Limb (tissue), 2 donors: Measurements from ENCODE around the gene IFNA14.
"Not testable (repeated sequence)": the region's sequence is repeated elsewhere in the genome, so short reads cannot be mapped to it uniquely, and the experiment has no call there.

Experiments
- DNase-seq, 2 donors: peaks; one replicate each; pipeline ENCODE4 v3.0.0-alpha.2; 2016; ENCODE audit errors: extremely low spot score in 2 of 2

The IFNA14 gene

DNA sequence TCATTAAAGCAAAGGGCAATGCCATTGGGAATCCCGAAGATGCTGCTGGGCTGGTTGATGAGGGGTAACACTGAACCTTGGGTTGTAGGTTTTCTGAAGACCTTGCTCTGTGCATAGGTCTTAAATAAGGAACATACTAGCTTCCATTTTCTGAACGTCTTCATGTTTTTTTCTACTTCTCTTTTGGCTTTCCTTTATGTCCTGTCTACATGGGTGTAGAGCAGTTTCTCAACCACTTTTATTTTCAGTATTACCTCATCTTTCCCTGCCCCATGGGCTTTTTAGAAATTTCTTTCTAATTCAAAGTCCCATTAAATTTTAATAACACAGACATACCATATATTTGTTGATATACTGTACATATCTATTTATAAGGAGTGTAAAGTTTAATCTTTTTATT lies at the start of gene IFNA14:
TSS of gene IFNA14 (minus strand) at position 95 of the 400 bp plus-strand sequence. CDS start at position 25, 70 bp downstream.
- no peak for DNase-seq

DNA sequence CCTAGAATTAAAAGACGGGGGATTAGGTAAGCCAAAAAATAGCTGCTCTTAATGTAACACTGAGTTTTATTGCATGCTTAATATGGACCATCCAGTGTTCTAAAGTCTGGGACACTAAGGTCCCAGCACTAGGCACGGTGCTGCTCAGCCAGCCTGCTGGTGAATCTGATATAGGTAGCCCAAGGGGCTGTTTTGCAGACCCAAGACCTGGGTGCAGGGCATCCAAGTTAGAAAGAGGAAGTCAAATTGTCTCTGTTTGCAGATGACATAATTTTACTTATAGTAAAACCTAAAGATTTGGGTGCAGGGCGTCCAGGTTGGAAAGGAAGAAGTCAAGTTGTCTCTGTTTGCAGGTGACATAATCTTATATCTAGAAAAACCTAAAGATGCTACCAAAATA lies 47.5 kb upstream of the IFNA14 start:
- DNase-seq = no peak

DNA sequence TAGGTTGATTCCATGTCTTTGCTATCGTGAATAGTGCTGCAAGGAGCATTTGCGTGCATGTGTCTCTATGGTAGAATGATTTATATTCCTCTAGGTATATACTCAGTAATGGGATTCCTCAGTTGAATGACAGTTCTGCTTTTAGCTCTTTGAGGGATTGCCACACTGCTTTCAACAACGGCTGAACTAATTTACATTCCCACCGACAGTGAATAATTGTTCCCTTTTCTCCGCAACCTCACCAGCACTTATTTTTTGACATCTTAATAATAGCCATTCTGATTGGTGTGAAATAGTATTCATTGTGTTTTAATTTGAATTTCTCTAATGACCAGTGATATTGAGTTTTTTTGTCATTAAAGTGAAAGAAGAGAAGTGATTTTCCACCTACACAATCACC lies 46.9 kb upstream of the IFNA14 start:
- DNase-seq = no peak

DNA sequence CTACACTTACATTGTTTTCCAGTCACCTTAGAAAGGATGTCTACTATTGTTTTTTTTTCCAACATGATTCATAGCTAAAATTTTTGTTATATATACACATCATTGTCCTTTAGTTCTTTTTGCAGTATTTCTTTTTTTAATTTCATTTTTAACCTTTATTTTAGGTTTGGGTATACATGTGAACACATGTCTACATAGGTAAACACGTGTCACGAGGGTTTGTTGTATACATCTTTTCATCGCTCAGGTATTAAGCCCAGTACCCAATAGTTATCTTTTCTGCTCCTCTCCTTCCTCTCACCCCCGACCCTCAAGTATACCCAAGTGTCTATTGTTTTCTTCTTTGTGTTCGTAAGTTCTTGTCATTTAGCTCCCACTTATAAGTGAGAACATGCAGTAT lies 46.3 kb upstream of the IFNA14 start:
- no peak for DNase-seq

DNA sequence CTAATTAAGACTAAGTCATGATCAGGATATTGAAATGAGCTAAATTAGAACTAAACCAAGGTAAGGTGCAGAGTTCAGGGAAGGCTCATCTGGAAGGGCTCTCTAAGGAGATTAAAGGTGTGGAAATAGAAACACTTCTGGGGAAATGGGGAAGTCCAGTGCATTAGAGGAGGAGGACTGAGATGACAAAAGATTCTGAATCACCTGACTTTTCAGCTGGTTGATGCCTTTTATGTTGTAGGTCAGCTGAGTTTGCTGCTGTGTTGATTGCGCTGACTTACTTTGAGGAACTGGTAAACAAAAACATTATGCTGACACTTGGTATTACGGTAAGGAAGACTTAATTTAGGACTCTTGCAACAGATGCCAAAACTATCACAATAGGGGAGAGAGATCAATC lies 41.5 kb upstream of the IFNA14 start:
- DNase-seq = no peak

DNA sequence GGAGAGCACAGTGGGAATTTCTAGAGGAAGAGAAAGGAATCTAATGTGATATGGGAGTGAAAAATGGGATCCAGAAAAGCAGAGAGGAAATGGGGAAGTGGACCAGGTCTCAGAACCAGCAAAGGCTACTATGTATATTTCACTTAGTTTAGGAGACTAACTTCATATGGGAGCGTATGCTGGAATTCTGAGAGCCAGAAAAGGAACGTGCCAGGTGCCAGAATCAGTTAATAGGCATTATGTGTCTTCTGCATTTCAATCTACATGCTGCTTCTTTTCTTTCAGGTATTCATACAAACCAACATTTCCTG lies 28.5 kb upstream of the IFNA14 start:
- no peak for DNase-seq

DNA sequence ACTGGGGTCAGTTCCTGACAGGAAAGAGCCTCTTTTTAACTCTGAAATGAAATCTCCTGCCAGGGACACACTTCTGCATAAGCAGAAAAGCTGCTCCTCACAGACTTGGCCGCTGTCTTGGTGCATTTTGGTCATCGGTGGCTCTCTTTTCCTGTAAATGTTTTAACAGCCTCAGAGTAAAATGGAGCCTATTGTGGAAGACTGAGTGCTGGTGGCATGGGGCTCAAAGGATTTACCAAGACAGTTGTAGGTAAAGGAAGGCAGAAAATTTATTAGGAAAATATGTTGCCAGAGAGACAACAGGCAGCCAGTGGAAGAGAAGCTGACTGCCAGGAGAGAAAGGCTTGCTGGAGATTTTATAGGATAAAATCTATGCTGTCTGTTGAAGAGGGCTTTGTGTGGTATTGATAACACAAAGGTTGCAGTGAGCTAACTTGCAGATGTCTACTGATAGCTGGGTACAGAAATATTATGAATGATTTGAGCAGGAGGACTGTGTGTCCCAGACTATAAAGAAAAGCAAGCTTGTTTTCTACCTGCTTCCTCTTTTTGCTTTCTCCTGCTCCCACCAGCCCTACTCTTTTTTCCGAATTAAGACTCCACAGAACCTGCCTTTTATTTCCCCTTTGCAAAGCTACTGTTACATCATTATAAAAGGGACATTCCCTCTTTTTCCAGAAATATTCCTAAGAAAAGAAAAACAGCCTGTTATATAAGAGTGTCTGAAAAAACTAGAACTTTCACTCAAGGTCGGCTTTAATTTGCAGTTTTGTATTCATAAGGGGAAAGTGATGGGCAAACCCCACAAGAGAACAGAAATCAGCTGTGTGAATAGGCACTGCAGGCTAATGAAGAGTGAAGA lies 27.9 kb upstream of the IFNA14 start:
- DNase-seq = peak in 1 of 2 donors; percentile 14

DNA sequence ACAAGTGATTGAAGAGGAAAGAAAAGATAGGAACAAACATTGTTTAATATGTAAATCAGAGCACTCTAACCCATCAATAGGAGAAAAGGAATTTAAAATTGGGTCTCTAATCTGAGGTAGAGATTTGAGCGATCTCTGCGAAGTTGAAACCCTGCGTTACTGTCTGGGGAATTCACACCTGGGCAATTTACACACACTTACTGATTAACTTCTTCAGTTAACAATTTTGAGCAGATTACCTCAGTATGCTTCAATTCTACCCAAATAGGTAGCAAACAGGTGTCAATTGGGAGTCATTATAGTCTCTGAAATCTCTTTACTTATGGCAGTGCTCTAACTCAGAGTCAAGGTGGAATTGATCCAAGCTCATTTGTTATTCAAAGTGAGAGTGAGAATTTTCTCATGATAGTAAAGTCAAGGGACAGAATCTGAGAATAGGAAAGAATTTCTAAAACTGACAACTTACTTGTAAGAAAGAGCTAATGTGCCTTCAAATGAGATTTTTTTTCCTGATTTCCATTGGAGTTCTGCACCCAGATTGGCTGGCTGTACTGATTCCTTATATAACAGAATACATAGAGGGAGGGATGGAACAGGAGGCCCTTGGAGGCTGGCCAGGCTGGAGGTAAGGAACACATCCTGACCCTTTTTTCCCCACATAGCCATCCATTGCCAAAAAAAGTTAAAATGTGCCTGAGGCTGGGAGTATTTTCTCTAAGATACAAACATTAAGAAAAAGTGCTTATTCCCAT lies 27.1 kb upstream of the IFNA14 start:
- DNase-seq = no peak

DNA sequence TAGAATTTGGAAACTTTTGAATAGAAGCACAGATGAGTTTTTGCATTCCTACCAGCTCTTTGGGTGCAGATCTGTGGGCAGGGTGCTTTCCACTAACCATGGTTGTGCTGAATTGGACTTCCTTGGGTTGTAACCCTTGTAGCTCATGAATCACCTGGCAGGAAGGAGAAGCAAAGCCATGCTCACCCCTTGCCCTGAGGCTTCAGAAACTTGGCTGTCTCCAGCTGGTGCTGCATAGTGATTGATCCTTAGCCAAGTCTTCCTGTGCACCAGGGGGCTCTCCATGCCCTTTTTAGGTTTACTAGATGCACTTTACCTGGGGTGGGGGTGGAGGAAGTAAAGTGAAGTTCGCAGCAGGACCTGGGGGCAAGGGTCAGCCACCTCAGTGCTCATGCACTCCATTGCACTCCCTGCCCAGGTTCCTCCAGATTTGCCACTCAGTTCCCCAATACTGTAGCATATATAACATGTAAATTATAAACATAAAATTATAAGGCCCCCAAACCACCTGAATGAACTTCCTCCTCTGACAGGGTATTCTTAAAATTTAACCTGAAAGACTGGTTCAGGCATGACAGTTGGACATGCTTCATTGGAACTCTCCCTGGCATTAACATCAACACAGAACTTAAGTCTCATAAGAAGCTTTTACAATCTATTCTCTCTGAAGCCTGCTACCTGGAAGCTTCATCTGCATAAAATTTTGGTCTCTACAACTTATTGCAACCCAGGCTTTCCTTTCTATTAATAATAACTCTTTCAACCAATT lies 25.8 kb upstream of the IFNA14 start:
- DNase-seq = no peak

DNA sequence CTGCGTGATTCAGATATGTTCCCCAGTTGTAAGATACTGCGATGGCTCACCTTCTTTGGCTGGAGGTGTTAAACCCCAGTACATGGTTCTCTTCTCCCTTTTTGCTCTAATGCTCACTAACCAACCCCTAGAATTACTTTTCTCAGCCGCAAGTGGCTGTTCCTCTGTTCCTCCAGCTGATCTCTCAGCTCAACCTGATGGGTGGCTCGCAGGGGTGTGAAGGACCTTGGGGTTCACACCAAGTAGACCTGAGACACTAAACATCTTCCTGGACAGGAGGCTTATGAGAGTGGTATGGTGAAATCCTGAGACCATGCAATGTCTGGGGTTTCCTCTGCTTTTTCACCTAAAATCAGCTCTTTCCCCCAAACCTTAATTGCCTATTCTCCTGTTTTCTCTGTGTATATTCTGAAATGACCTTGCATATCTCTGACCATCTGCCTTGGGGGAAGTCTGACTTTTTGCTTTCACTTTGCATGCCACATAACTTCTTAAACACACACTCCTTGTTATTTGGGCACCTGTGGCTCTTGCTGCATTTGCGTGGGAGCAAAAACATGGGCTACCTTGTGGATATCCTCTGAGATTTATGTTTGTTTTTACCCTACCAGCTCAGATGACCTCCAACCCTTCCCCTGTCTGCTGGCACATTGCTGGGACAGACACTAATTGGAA lies 15.9 kb upstream of the IFNA14 start:
- no peak for DNase-seq

DNA sequence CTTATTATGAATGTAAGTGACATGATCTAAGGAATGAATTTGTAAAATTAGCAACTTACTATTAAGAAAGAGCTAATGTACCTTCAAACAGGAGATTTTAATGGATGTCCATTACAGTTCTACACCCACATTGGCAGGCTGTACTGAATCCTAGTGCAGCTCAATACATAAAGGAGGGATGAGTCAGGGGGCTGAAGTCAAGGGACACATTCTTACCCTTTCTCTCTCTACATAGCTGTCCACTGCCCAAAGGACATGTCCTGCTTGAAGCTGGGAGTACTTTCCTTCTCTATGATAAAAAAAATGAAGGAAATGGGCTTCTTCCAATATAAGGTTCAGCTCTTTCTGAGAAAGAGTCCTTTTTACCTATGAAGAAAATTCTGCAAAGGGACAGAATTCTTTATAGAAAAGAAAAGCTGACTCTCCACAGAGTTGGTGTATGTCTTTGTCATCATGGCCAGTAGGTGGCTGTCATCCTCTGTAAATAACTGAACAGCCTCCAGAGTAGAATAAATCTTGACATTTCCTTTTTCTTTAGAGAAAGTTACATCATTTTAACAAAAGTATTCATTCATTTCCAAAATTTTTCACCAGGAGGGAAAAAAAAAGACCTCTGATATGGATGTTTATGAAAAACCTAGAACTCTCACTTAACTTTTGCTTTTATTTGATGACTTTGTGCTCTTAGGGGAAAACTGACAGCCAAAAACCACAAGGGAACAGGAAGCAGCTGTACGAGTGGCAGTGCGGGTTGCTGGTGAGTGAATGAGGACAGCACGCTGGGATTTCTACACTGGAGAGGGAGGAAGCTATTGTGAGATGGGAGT lies 13.1 kb upstream of the IFNA14 start:
- DNase-seq = no peak

DNA sequence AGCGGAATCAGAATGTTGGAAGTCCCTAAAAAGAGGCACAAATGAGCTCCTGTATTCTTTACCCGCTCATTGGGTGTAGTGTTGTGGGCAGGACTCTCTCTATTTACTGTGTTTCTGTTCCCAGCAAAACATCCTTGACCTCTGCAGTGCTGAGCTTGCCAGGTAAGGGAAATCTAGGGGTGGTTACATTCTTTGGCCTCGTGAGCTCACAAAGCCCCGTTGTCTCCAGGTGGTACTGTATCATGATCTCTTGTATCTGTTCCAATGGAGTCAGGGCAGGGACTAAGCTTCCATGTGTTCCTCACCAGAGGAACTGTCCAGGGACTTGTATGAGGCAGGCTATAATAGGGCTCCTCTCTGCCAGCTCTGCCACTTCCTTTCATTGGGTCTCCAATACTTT lies 11.8 kb upstream of the IFNA14 start:
- no peak for DNase-seq

DNA sequence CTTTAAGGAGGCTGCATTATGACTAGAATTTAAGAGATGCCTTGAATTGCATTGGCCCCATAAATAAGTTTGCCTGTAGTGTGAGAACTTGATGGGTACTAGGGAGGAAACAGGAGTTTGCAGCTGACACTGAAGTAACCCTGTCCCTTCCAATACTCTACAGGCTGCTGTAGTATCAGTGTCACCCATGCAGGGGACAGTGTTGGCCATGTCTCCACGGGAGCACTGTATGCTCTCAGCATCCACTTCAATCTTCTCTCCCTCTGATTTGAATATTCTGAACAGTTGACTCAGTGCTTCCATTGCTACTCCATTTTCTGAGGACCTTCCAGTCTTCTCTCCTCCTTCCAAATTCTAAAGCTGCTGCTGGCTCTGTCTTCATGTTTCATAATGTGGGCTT lies 11.4 kb upstream of the IFNA14 start:
- no peak for DNase-seq

DNA sequence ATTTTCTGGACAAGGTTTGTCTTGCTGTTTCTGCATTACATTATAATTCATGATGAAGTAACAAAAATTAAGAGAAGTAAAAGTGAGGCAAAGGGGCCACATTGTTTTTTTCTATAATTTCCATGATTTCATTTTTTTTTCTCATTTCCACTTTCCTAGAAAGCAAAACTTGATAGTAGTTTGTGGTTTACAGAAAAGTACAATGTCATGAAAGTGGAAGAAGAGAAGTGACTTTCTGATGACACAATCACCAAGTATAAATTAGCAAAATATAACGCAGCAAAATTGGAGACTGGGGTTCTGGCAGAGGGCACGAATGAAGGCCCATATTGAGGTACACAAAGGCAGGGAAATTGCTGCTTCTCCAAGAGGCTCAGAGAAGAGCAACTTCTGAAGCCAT lies 5.0 kb upstream of the IFNA14 start:
- DNase-seq = no peak

DNA sequence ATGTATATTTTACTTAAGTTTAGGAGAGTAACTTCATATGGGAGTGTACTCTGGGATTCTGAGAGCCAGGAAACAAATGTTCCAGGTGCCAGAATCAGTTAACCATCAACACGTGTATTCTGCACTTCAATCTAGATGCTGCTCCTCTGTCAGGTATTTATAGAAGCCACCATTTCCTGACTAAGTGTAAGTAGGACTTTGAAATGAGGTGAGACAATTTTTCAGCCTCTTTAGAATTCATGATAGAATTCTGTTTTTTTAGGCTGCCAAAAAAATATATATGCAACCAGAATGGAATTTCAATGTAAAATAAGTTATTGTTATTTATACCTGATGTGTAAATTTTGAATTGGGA lies 3.5 kb downstream of the IFNA14 start:
- not testable (repeated sequence) for DNase-seq

DNA sequence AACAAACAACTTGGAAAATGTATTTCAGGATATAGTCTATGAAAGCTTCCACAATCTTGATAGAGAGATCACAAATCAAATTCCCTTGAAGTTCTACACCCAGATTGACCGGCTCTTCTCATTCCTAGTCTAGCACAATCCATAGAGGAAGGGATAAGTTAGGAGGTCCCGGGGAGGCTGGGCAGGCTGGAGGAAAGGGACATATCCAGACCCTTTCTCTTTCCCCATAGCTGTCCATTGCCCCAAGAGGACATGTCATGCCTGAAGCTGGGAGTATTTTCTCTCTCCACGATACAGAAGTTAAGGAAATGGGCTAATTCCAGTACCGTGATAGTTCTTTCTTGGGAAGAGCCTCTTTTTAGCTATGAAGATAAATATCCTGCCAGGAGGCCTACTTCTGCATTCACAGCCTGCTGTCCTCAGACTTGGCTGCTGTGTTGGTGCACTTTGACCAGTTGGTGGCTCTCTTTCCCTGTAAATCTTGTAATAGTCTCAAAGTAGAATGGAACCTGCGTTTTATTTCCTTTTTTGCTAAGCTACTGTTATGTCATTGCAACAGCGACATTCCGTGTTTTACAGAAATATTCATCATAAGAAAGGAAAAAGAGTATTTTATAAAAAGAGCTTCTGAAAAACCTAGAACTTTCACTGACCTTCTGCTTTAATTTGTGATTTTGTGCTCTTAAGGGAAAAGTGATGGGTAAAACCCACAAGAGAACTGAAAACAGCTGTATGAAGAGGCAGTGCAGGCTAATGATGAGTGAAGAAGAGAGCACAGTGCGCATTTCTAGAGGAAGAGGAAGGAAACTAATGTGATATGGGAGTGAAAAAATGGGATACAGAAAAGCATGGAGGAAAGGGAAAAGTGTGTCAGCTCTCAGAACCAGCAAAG lies 4.1 kb downstream of the IFNA14 start:
- peak in 1 of 2 donors; percentile 34 for DNase-seq

DNA sequence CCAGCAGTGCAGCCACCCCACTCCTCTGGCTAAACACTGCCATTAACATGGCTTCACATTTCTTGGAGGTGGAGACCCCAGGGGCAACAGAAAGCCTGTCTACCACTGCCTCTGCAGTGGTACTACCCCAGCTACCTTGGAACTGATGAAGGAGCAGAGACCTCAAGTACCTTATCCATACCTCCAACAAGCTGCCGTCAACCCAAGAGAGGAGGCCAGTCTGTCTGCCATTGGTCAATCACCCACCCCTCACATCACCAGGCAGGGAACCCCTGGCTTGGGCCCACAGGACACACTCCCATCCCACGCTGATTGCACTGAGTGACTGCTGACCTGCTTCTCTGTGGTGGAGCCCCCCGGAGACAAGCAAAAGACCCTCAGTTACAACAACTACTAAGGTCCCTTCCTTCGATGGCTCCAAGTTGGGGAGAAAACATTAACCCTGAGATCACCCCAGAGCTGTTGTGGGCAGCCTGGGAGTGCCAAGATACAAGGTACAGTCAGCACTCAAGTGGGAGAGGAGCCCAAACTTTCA lies 5.6 kb downstream of the IFNA14 start:
- no peak for DNase-seq

DNA sequence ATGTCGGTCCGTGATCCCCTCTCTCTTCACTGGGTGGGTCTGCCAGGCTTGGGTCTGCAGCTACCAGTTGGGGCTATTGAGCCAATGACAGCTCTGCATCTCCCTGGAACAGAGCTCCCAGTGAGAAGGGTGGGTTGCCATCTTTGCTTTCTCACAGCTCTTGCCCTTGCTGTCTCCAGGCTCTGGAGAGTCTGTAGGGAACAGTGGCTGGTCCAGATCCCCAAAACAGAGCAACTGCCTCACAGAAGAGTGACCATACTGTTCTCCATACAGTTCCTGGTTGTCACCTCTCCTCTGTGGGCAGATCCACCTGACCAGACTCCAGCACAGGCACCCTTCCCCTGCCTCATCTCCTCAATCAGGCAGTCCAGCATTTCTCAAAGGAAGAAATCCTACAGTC lies 6.5 kb downstream of the IFNA14 start:
- DNase-seq = no peak

DNA sequence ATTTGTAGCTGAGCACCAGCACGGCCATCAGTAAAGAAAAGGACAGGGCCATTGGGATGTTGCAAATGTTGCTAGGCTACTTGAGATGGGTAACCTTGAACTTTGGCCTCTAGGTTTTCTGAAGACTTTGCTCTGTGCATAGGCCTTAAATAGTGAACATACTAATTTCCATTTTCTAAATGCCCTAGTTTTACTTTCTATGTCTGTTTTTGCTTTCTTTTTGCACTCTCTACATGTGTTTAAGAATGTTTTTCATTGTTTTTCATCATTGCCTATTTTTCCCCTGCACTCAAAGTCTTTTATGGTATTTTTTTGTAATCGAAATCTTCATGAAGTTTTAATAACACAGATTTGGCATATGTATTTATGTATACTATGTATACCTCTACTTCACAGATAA lies 11.7 kb downstream of the IFNA14 start, which contains the start of gene IFNA17:
TSS of gene IFNA17 (minus strand) at position 101 of the 400 bp plus-strand sequence. CDS start at position 52, 49 bp downstream.
- DNase-seq = no peak
